PC-9 (cell line): ENCODE measurements around the gene LIN7C. TPM values are rescaled to one million over a fixed set of nuclear protein-coding genes. Genes with fewer than 3 reads are reported as not detected.

ENCODE experiments used
- Bru-seq: library from RNA; stranded (reverse); fragments of 400-500 nt; gene quantifications from one replicate; lab custom pipeline; 2021; lab: Mats Ljungman, UMichigan
- BruChase-seq, 2 experiments: library from RNA; stranded (reverse); fragments of 400-500 nt; gene quantifications; one replicate each; lab custom pipeline; 2021; lab: Mats Ljungman, UMichigan
- BruUV-seq: library from RNA; stranded (reverse); fragments of 400-500 nt; replicated peaks from 2 replicates; lab custom pipeline; 2021; lab: Mats Ljungman, UMichigan
- CTCF ChIA-PET: fragments of 300-600 bp; sonication (Branson Sonifier 250); formaldehyde crosslinking; loops from one replicate; lab custom pipeline; 2022; ENCODE audit warnings: antibody characterized with exemption; lab: Charles Lee
- POLR2A ChIA-PET: fragments of 300-600 bp; sonication (Branson Sonifier 250); formaldehyde crosslinking; loops from one replicate; lab custom pipeline; 2022; ENCODE audit warnings: antibody characterized with exemption; ENCODE audit not compliant: unreplicated experiment; lab: Charles Lee
- DNase-seq, 2 experiments: peaks; one replicate each; pipeline versions ENCODE4 v3.0.0 to v3.0.0-alpha.2; 2015 to 2022; ENCODE audit warnings: mixed read lengths in 1 of 2
- H2AFZ ChIP-seq: fragments of 200-600 bp; sonication (generic); 2 replicates; pipeline ENCODE4 v1.8.1; 2017; ENCODE audit warnings: antibody characterized with exemption
- H3F3A ChIP-seq: fragments of 200-600 bp; sonication (generic); 2 replicates; pipeline ENCODE4 v1.8.1; 2017; ENCODE audit warnings: antibody characterized with exemption, mild to moderate bottlenecking, low read depth; ENCODE audit not compliant: insufficient read depth
- H3K27ac ChIP-seq: fragments of 200-600 bp; sonication (generic); 2 replicates; pipeline ENCODE4 v1.6.1; 2016; ENCODE audit warnings: mixed run types
- H3K27me3 ChIP-seq: fragments of 200-600 bp; sonication (generic); 2 replicates; pipeline ENCODE4 v1.6.1; 2016; ENCODE audit warnings: low read depth, mixed run types; ENCODE audit not compliant: insufficient read depth
- H3K36me3 ChIP-seq: fragments of 200-600 bp; sonication (generic); 2 replicates; pipeline ENCODE4 v1.6.1; 2016; ENCODE audit warnings: low read depth, mixed run types
- H3K4me1 ChIP-seq: fragments of 200-600 bp; sonication (generic); replicated peaks from 2 replicates; pipeline ENCODE4 v1.6.1; 2016; ENCODE audit warnings: mixed run types; ENCODE audit not compliant: insufficient read depth
- H3K4me2 ChIP-seq: fragments of 200-600 bp; sonication (generic); 2 replicates; pipeline ENCODE4 v1.6.1; 2017; ENCODE audit warnings: mixed run types
- H3K4me3 ChIP-seq: fragments of 200-600 bp; sonication (generic); 2 replicates; pipeline ENCODE4 v1.6.1; 2016; ENCODE audit warnings: mixed run types
- H3K79me2 ChIP-seq: fragments of 200-600 bp; sonication (generic); 2 replicates; pipeline ENCODE4 v1.6.1; 2017; ENCODE audit warnings: low read depth, mixed run types
- H3K9me2 ChIP-seq: fragments of 200-600 bp; sonication (generic); 2 replicates; pipeline ENCODE4 v1.8.1; 2017; ENCODE audit warnings: mild to moderate bottlenecking; ENCODE audit not compliant: insufficient read depth
- H3K9me3 ChIP-seq: fragments of 200-600 bp; sonication (generic); 2 replicates; pipeline ENCODE4 v1.8.1; 2016; ENCODE audit warnings: low read depth; ENCODE audit not compliant: insufficient read depth
- H4K20me1 ChIP-seq: fragments of 200-600 bp; sonication (generic); 2 replicates; pipeline ENCODE4 v1.8.1; 2017; ENCODE audit not compliant: insufficient read depth
- EZH2 ChIP-seq: fragments of 200-600 bp; sonication (generic); IDR thresholded peaks from 2 replicates; pipeline ENCODE4 v1.8.0; 2017; ENCODE audit warnings: antibody characterized with exemption, low read depth
- intact Hi-C: fragments of 100-400 bp; cut with micrococcal nuclease; formaldehyde crosslinking; loops from one replicate; pipeline ENCODE4 v1.10.0; 2022; ENCODE audit not compliant: unreplicated experiment
- long read RNA-seq: library from polyadenylated mRNA; stranded (forward); transcript quantifications from one replicate; pipeline ENCODE4 v2.0.0, GENCODE V29; 2022
- total RNA-seq: library from RNA; stranded (reverse); gene quantifications from 2 replicates; pipeline ENCODE4 v1.2.3, GENCODE V29; 2021
- TF ChIP-seq, protein P1 (sequence below): fragments of 200-600 bp; sonication (generic); conservative IDR thresholded peaks from 2 replicates; pipeline ENCODE4 v1.6.1; 2017; ENCODE audit warnings: mixed run types, antibody characterized with exemption, mild to moderate bottlenecking, moderate library complexity

LIN7C gene, protein sequence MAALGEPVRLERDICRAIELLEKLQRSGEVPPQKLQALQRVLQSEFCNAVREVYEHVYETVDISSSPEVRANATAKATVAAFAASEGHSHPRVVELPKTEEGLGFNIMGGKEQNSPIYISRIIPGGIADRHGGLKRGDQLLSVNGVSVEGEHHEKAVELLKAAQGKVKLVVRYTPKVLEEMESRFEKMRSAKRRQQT
- 21.2 and 30.6 TPM in 2 replicates for total RNA-seq
- Bru-seq, nascent RNA = percentile 93 among the genes with signal in this experiment
- BruChase-seq, experiment 1, labeled RNA remaining after a 2-hour chase = percentile 98 among the genes with signal in this experiment
- BruChase-seq, experiment 2, labeled RNA remaining after a 6-hour chase = percentile 99 among the genes with signal in this experiment
- long read RNA-seq, full-length matches to known transcripts = 93 of 106 reads
- long read RNA-seq, partial matches to known transcripts = 9 of 106 reads
- long read RNA-seq, other reads (novel, unspliced or antisense) = 4 of 106 reads

DNA sequence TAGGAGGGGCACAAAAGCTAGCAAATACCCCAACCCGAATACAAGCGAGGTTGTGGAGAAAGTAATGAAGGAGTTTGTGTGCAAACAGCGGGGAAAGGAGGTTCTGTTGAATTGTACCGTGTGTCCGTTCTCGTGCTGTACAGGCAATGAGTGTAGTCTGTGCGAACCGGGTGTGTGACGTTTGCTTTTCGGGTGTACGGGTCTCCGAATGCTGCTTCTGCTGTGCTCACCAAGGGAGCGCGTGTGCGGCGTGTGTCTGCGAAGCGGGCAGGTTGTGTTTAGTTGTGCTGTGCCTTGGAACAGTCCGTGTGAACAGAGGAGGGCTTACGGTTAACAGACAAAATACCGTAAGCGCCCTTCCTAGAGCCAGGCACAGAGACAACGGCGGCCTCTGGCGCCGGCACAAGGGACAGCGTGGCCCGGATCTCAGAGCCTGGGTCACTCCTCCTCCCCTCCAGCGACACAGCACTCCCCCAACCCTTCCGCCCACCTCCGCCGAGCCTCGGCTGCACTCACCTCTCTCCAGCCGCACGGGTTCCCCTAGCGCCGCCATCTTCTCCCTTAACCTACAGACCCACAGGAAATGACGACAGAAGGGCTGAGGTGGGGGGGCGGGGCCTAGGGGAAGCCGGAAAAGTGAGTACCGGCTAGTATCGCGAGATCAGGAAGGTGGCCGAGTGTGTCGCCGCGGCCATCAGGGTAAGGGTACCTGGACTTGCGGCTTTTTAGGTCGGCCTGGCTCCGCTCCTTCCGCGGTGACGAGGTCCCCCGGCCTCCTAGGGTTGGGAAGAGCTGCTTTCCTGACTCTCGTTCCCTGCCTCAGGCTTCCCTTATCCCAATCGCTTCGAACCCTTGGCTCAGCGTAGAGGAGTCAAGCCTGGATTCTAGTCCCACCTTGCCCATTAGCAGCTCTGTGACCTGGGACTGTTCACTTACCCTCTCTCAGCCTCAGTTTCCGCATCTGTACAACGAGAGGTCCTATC, at the start of gene LIN7C:
Gene LIN7C (minus strand): TSS at position 570 of the 983 bp plus-strand sequence. CDS start 17 bp downstream, at position 553.
- Histone ChIP-seq H3K9me2 (no peaks in the 10 kb centered on the region), H2AFZ (peak within 1 kb of the TSS; percentile 96), H3K27ac (peak within 1 kb of the TSS; percentile 67), H3K4me2 (peak within 1 kb of the TSS; percentile 92), H3K4me1 (peaks cover 8% of the 10 kb centered on the region), H3K9me3 (no peaks in the 10 kb centered on the region), H3K36me3 (no peaks in the 10 kb centered on the region), H3K79me2 (peaks cover 57% of the 10 kb centered on the region), H3K4me3 (peak within 1 kb of the TSS; percentile 94), H3F3A (no peaks in the 10 kb centered on the region), H3K27me3 (no peaks in the 10 kb centered on the region), H4K20me1 (peaks cover 9% of the 10 kb centered on the region; the same call in 1 of the 2 replicates)
- DNase-seq = peak; percentile 79 to 88
- ChIA-PET CTCF (no interaction called here), POLR2A (interaction anchor here (0.5 to 0.7 kb wide), 2 partner anchors 146 to 341 kb away, joined by 3 to 5 read pairs; no protein-coding TSS in a partner anchor)
- BruUV-seq = TSS peak; percentile 55
- intact Hi-C loops = loop anchor here (5.0 to 10.0 kb wide), 2 partner anchors 191 to 1838 kb away; no protein-coding TSS in a partner anchor
- no peak for TF ChIP-seq EZH2
- TF ChIP-seq, protein P1, sequence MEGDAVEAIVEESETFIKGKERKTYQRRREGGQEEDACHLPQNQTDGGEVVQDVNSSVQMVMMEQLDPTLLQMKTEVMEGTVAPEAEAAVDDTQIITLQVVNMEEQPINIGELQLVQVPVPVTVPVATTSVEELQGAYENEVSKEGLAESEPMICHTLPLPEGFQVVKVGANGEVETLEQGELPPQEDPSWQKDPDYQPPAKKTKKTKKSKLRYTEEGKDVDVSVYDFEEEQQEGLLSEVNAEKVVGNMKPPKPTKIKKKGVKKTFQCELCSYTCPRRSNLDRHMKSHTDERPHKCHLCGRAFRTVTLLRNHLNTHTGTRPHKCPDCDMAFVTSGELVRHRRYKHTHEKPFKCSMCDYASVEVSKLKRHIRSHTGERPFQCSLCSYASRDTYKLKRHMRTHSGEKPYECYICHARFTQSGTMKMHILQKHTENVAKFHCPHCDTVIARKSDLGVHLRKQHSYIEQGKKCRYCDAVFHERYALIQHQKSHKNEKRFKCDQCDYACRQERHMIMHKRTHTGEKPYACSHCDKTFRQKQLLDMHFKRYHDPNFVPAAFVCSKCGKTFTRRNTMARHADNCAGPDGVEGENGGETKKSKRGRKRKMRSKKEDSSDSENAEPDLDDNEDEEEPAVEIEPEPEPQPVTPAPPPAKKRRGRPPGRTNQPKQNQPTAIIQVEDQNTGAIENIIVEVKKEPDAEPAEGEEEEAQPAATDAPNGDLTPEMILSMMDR = no peak

GRCh38 chr11:27555264-27555663, 48.7 kb upstream of the LIN7C start:
- Histone ChIP-seq H4K20me1 (no peaks in the 10 kb centered on the region), H3K4me3 (no peak overlapping the region), H3K4me1 (no peaks in the 10 kb centered on the region), H2AFZ (no peak overlapping the region), H3K27me3 (no peaks in the 10 kb centered on the region), H3K27ac (no peak overlapping the region), H3K9me3 (no peaks in the 10 kb centered on the region), H3F3A (no peaks in the 10 kb centered on the region), H3K9me2 (no peaks in the 10 kb centered on the region), H3K79me2 (no peaks in the 10 kb centered on the region), H3K4me2 (no peak overlapping the region), H3K36me3 (no peaks in the 10 kb centered on the region)
- no TSS peak for BruUV-seq
- intact Hi-C loops = no loop called here
- POLR2A ChIA-PET = no interaction called here
- CTCF ChIA-PET = no interaction called here
- no peak for TF ChIP-seq EZH2
- TF ChIP-seq, protein P1 = no peak
- no peak for DNase-seq

DNA sequence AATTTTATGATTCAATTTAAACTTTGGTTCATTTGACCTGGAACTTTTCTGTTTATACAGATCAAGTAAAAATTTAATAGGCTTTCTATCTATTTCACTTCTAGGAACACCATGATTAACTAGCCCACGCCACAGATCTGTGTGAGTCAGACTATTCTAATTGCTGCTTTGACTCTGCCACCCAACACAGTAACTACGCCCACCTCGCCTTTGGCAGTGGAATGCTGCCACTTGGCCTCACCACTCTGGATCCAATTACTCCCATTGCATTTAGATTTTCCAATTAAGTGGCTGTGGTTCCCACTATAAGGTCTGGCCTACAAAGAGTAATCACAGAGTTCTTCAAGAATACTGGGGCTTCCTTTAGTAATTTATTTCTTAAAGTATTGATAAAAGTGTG, 46.6 kb upstream of the LIN7C start:
- CTCF ChIA-PET = no interaction called here
- H3K4me3 ChIP-seq = no peak overlapping the region
- H3K4me2 ChIP-seq = no peak overlapping the region
- no peaks in the 10 kb centered on the region for H3K9me3 ChIP-seq
- no peak for TF ChIP-seq EZH2
- TF ChIP-seq, protein P1 = no peak
- H3K27me3 ChIP-seq = no peaks in the 10 kb centered on the region
- H3K9me2 ChIP-seq = no peaks in the 10 kb centered on the region
- no peak overlapping the region for H2AFZ ChIP-seq
- no peaks in the 10 kb centered on the region for H3K36me3 ChIP-seq
- no peak for DNase-seq
- no peaks in the 10 kb centered on the region for H3K4me1 ChIP-seq
- no peak overlapping the region for H3K27ac ChIP-seq
- H3K79me2 ChIP-seq = no peaks in the 10 kb centered on the region
- POLR2A ChIA-PET = no interaction called here
- no peaks in the 10 kb centered on the region for H3F3A ChIP-seq
- no peaks in the 10 kb centered on the region for H4K20me1 ChIP-seq
- intact Hi-C loops = no loop called here
- BruUV-seq = no TSS peak
